HEK293 (cell line): ENCODE data around the gene ARHGAP22.

Experiments
- CTCF ChIA-PET: fragments of 350-600 bp; formaldehyde crosslinking; extraction: SDS; loops from one replicate; lab custom pipeline; 2021; ENCODE audit warnings: antibody characterized with exemption; lab: Yijun Ruan, JAX
- POLR2A ChIA-PET: fragments of 300-600 bp; formaldehyde crosslinking; extraction: SDS; loops from one replicate; lab custom pipeline; 2020; ENCODE audit warnings: antibody characterized with exemption, inconsistent platforms; lab: Yijun Ruan, JAX
- H3K27ac ChIP-seq: fragments of 200-500 bp; sonication (Bioruptor generic); 2 replicates; pipeline ENCODE4 v1.5.1; 2014; ENCODE audit warnings: low read depth, low read length, control low read depth, inconsistent platforms; ENCODE audit errors: extremely low read depth
- H3K36me3 ChIP-seq, 2 experiments: fragments of 200-500 bp in 1 of 2; sonication (Bioruptor generic) in 1 of 2; 1 replicate in 1 of 2; 2 replicates in 1 of 2; pipeline ENCODE4 v1.5.1; 2014 to 2017; ENCODE audit warnings: inconsistent platforms in 2 of 2, low read length in 2 of 2; ENCODE audit not compliant: control insufficient read depth in 2 of 2, insufficient read depth in 1 of 2
- H3K4me1 ChIP-seq: fragments of 200-500 bp; sonication (Bioruptor generic); 2 replicates; pipeline ENCODE4 v1.5.1; 2014; ENCODE audit warnings: mild to moderate bottlenecking, low read length, inconsistent platforms; ENCODE audit not compliant: control insufficient read depth, insufficient read depth
- H3K4me3 ChIP-seq: 2 replicates; pipeline ENCODE4 v1.5.1; 2011; ENCODE audit warnings: low read depth, mild to moderate bottlenecking, control low read depth, low read length, moderate library complexity
- H3K9me3 ChIP-seq: fragments of 200-500 bp; sonication (Bioruptor generic); 2 replicates; pipeline ENCODE4 v1.5.1; 2014; ENCODE audit warnings: low read depth, low read length, inconsistent platforms; ENCODE audit not compliant: control insufficient read depth, insufficient read depth
- KLF1 ChIP-seq: fragments of 450-650 bp; formaldehyde crosslinking; IDR thresholded peaks from 2 replicates; pipeline ENCODE4 v1.5.1; 2016; ENCODE audit warnings: missing biosample characterization, missing genetic modification characterization
- MYNN ChIP-seq: fragments of 450-650 bp; formaldehyde crosslinking; IDR thresholded peaks from 2 replicates; pipeline ENCODE4 v1.5.1; 2016; ENCODE audit warnings: missing biosample characterization, missing genetic modification characterization, borderline replicate concordance
- SALL2 ChIP-seq: fragments of 450-650 bp; formaldehyde crosslinking; IDR thresholded peaks from 2 replicates; pipeline ENCODE4 v1.5.0; 2017; ENCODE audit warnings: missing biosample characterization, mild to moderate bottlenecking, missing genetic modification characterization, borderline replicate concordance
- SP7 ChIP-seq: fragments of 450-650 bp; formaldehyde crosslinking; IDR thresholded peaks from 2 replicates; pipeline ENCODE4 v1.5.1; 2016; ENCODE audit warnings: missing biosample characterization, missing genetic modification characterization
- ZBTB48 ChIP-seq: fragments of 450-650 bp; formaldehyde crosslinking; IDR thresholded peaks from 2 replicates; pipeline ENCODE4 v1.5.1; 2016; ENCODE audit warnings: missing biosample characterization, missing genetic modification characterization
- ZIC2 ChIP-seq: fragments of 450-650 bp; formaldehyde crosslinking; IDR thresholded peaks from 2 replicates; pipeline ENCODE4 v1.5.1; 2016; ENCODE audit warnings: missing biosample characterization, missing genetic modification characterization
- ZNF140 ChIP-seq: fragments of 450-650 bp; formaldehyde crosslinking; IDR thresholded peaks from 2 replicates; pipeline ENCODE4 v1.5.1; 2016; ENCODE audit warnings: missing biosample characterization, missing genetic modification characterization
- ZNF302 ChIP-seq: fragments of 450-650 bp; formaldehyde crosslinking; IDR thresholded peaks from 2 replicates; pipeline ENCODE4 v1.5.1; 2016; ENCODE audit warnings: missing biosample characterization, missing genetic modification characterization, low read depth
- ZNF324 ChIP-seq: fragments of 450-650 bp; formaldehyde crosslinking; IDR thresholded peaks from 2 replicates; pipeline ENCODE4 v1.5.1; 2016; ENCODE audit warnings: missing biosample characterization, missing genetic modification characterization
- ZNF623 ChIP-seq: fragments of 450-650 bp; formaldehyde crosslinking; IDR thresholded peaks from 2 replicates; pipeline ENCODE4 v1.5.1; 2016; ENCODE audit warnings: missing biosample characterization, missing genetic modification characterization
- ZNF701 ChIP-seq: fragments of 450-650 bp; formaldehyde crosslinking; IDR thresholded peaks from 2 replicates; pipeline ENCODE4 v1.5.1; 2016; ENCODE audit warnings: missing biosample characterization, missing genetic modification characterization
- ZNF707 ChIP-seq: fragments of 450-650 bp; formaldehyde crosslinking; IDR thresholded peaks from 2 replicates; pipeline ENCODE4 v1.5.1; 2016; ENCODE audit warnings: missing biosample characterization, missing genetic modification characterization
- ZNF830 ChIP-seq: fragments of 450-650 bp; IDR thresholded peaks from 2 replicates; pipeline ENCODE4 v1.5.0; 2018; ENCODE audit warnings: missing biosample characterization, missing genetic modification characterization, low read depth, mild to moderate bottlenecking, moderate library complexity
- TF ChIP-seq, protein P1 (sequence below): fragments of 450-650 bp; formaldehyde crosslinking; IDR thresholded peaks from 2 replicates; pipeline ENCODE4 v1.5.1; 2016; ENCODE audit warnings: missing biosample characterization, missing genetic modification characterization
- TF ChIP-seq, protein P2 (sequence below): fragments of 450-650 bp; formaldehyde crosslinking; IDR thresholded peaks from 2 replicates; pipeline ENCODE4 v1.5.1; 2016; ENCODE audit warnings: missing biosample characterization, missing genetic modification characterization
- TF ChIP-seq, protein P3 (sequence below): fragments of 450-650 bp; formaldehyde crosslinking; IDR thresholded peaks from 2 replicates; pipeline ENCODE4 v1.5.1; 2016; ENCODE audit warnings: missing biosample characterization, missing genetic modification characterization
- TF ChIP-seq, protein P4 (sequence below): fragments of 450-650 bp; formaldehyde crosslinking; optimal IDR thresholded peaks from 2 replicates; pipeline ENCODE3; 2016; ENCODE audit warnings: missing biosample characterization, mild to moderate bottlenecking, missing genetic modification characterization

Gene ARHGAP22

DNA sequence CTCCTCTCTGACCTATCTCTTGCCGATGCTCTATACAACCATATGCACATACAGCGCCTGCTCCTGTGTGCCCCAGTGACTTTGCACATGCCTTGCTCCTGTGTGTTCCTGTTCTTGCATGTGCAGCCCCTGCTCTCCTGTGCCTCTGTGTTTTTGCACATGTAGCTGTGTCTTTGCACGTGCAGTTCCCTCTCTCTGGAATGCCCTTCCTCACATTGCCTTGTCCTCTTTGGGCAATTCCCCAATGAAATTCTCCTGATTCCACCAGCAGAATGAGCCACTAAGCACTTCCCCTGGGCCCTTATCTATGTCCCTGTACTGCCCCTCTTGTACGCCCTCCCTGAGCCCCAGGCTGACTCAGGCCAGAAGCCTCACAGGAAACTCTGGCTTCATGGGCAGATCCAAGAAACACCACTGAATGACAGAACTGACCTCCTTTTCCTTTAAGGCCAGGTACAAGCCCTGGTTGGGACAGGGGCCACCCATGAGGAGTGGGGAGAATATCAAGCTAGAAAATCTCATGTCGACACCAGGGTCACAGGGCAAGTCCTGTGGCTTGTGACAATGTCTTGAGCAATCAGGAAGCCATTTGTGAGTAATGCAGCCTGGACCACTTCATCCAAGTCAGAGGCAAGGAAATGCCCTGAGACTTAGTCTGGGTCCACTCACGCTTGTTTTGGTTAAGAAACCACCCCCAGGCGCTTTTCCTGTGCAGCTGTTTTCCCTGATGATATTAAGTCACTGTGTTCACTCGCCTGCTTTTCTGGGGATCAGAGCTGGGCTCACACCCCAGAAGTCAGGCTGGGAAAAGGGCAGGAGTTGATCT lies 1.9 kb upstream of the ARHGAP22 start:
- CTCF ChIA-PET: interaction anchor here (0.7 to 5.0 kb wide), 17 partner anchors 8 to 297 kb away, joined by 3 to 42 read pairs (median 7); no protein-coding TSS in a partner anchor
- H3K36me3 ChIP-seq: no peaks in the 10 kb centered on the region
- TF ChIP-seq ZNF302 (tag by site-specific recombination) (no peak), ZBTB48 (tag by site-specific recombination) (no peak), ZNF623 (peak; percentile 73)
- TF ChIP-seq, all 188 proteins: peak for 1
- POLR2A ChIA-PET: interaction anchor here (1.8 kb wide), 1 partner anchor 49 kb away, joined by 9 read pairs; no protein-coding TSS in a partner anchor
- no peak overlapping the region for H3K27ac ChIP-seq
- H3K9me3 ChIP-seq: no peaks in the 10 kb centered on the region
- H3K4me3 ChIP-seq: no peak overlapping the region
- no peaks in the 10 kb centered on the region for H3K4me1 ChIP-seq

- Histone ChIP-seq H3K36me3 (no peaks in the 10 kb centered on the region), H3K4me1 (no peaks in the 10 kb centered on the region), H3K9me3 (no peaks in the 10 kb centered on the region), H3K27ac (no peak overlapping the region), H3K4me3 (no peak overlapping the region)
- CTCF ChIA-PET: interaction anchor here (0.7 to 5.0 kb wide), 7 partner anchors 9 to 242 kb away, joined by 3 to 42 read pairs (median 5); no protein-coding TSS in a partner anchor
- POLR2A ChIA-PET: interaction anchor here (0.6 kb wide), 1 partner anchor 224 kb away, joined by 4 read pairs; no protein-coding TSS in a partner anchor
- TF ChIP-seq ZIC2 (tag by site-specific recombination): peak; percentile 22; the same call in 1 of the 2 replicates
- no peak for TF ChIP-seq ZNF830 (tag by site-specific recombination)
Measured at GRCh38 chr10:48605786-48606529, 1.1 kb upstream of the ARHGAP22 start.

GRCh38 chr10:48604039-48604990 lies 558 bp downstream of the ARHGAP22 start:
- H3K4me1 ChIP-seq: no peaks in the 10 kb centered on the region
- no peak overlapping the region; the same call in none of the 2 replicates for H3K4me3 ChIP-seq
- H3K36me3 ChIP-seq: no peaks in the 10 kb centered on the region
- no peak overlapping the region for H3K27ac ChIP-seq
- ChIA-PET POLR2A (no interaction called here), CTCF (interaction anchor here (1.7 to 5.0 kb wide), 3 partner anchors 11 to 52 kb away, joined by 7 to 42 read pairs (median 10); no protein-coding TSS in a partner anchor)
- no peaks in the 10 kb centered on the region for H3K9me3 ChIP-seq
- TF ChIP-seq ZNF701 (tag by site-specific recombination) (no peak), ZNF140 (no peak), ZNF830 (tag by site-specific recombination) (no peak), ZNF707 (tag by site-specific recombination) (no peak), ZNF324 (tag by site-specific recombination) (no peak), SP7 (tag by site-specific recombination) (no peak), SALL2 (tag by site-specific recombination) (no peak), KLF1 (0 out of 2 replicates have a peak, but pooled peaks have one; percentile 26), MYNN (tag by site-specific recombination) (no peak)
- TF ChIP-seq, protein P1, sequence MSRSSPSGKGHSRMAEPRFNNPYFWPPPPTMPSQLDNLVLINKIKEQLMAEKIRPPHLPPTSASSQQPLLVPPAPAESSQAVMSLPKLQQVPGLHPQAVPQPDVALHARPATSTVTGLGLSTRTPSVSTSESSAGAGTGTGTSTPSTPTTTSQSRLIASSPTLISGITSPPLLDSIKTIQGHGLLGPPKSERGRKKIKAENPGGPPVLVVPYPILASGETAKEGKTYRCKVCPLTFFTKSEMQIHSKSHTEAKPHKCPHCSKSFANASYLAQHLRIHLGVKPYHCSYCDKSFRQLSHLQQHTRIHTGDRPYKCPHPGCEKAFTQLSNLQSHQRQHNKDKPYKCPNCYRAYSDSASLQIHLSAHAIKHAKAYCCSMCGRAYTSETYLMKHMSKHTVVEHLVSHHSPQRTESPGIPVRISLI (tag by site-specific recombination): no peak
- TF ChIP-seq, protein P2, sequence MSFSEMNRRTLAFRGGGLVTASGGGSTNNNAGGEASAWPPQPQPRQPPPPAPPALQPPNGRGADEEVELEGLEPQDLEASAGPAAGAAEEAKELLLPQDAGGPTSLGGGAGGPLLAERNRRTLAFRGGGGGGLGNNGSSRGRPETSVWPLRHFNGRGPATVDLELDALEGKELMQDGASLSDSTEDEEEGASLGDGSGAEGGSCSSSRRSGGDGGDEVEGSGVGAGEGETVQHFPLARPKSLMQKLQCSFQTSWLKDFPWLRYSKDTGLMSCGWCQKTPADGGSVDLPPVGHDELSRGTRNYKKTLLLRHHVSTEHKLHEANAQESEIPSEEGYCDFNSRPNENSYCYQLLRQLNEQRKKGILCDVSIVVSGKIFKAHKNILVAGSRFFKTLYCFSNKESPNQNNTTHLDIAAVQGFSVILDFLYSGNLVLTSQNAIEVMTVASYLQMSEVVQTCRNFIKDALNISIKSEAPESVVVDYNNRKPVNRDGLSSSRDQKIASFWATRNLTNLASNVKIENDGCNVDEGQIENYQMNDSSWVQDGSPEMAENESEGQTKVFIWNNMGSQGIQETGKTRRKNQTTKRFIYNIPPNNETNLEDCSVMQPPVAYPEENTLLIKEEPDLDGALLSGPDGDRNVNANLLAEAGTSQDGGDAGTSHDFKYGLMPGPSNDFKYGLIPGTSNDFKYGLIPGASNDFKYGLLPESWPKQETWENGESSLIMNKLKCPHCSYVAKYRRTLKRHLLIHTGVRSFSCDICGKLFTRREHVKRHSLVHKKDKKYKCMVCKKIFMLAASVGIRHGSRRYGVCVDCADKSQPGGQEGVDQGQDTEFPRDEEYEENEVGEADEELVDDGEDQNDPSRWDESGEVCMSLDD (tag by site-specific recombination): no peak
- TF ChIP-seq, protein P3, sequence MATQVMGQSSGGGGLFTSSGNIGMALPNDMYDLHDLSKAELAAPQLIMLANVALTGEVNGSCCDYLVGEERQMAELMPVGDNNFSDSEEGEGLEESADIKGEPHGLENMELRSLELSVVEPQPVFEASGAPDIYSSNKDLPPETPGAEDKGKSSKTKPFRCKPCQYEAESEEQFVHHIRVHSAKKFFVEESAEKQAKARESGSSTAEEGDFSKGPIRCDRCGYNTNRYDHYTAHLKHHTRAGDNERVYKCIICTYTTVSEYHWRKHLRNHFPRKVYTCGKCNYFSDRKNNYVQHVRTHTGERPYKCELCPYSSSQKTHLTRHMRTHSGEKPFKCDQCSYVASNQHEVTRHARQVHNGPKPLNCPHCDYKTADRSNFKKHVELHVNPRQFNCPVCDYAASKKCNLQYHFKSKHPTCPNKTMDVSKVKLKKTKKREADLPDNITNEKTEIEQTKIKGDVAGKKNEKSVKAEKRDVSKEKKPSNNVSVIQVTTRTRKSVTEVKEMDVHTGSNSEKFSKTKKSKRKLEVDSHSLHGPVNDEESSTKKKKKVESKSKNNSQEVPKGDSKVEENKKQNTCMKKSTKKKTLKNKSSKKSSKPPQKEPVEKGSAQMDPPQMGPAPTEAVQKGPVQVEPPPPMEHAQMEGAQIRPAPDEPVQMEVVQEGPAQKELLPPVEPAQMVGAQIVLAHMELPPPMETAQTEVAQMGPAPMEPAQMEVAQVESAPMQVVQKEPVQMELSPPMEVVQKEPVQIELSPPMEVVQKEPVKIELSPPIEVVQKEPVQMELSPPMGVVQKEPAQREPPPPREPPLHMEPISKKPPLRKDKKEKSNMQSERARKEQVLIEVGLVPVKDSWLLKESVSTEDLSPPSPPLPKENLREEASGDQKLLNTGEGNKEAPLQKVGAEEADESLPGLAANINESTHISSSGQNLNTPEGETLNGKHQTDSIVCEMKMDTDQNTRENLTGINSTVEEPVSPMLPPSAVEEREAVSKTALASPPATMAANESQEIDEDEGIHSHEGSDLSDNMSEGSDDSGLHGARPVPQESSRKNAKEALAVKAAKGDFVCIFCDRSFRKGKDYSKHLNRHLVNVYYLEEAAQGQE (tag by site-specific recombination): no peak
- TF ChIP-seq, protein P4, sequence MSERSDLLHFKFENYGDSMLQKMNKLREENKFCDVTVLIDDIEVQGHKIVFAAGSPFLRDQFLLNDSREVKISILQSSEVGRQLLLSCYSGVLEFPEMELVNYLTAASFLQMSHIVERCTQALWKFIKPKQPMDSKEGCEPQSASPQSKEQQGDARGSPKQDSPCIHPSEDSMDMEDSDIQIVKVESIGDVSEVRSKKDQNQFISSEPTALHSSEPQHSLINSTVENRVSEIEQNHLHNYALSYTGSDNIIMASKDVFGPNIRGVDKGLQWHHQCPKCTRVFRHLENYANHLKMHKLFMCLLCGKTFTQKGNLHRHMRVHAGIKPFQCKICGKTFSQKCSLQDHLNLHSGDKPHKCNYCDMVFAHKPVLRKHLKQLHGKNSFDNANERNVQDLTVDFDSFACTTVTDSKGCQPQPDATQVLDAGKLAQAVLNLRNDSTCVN (tag by site-specific recombination): peak; percentile 73
